Measurements from ENCODE around the gene NR0B2.

- TF ChIP-seq, protein P1, sequence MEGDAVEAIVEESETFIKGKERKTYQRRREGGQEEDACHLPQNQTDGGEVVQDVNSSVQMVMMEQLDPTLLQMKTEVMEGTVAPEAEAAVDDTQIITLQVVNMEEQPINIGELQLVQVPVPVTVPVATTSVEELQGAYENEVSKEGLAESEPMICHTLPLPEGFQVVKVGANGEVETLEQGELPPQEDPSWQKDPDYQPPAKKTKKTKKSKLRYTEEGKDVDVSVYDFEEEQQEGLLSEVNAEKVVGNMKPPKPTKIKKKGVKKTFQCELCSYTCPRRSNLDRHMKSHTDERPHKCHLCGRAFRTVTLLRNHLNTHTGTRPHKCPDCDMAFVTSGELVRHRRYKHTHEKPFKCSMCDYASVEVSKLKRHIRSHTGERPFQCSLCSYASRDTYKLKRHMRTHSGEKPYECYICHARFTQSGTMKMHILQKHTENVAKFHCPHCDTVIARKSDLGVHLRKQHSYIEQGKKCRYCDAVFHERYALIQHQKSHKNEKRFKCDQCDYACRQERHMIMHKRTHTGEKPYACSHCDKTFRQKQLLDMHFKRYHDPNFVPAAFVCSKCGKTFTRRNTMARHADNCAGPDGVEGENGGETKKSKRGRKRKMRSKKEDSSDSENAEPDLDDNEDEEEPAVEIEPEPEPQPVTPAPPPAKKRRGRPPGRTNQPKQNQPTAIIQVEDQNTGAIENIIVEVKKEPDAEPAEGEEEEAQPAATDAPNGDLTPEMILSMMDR (IDR thresholded peaks at IDR 0.05 in 2 of 3, conservative IDR thresholded peaks at IDR 0.05 in 1 of 3; ENCODE audit: borderline replicate concordance in 1 of 3, insufficient read depth in 1 of 3, low read depth in 2 of 3, low read length in 2 of 3) = no peak
- no peak for TF ChIP-seq EZH2phosphoT487 (IDR thresholded peaks at IDR 0.05; ENCODE audit: borderline replicate concordance)
These were observed 9.9 kb upstream of the NR0B2 start for GRCh38 chr1:26923711-26924110.
